Adrenal gland (tissue), 19 donors: Measurements from ENCODE around the gene CD163. TPM values are rescaled to one million over a fixed set of nuclear protein-coding genes. Genes with fewer than 3 reads are reported as not detected.

Source experiments
- DNase-seq, 7 donors: peaks; one replicate each; pipeline ENCODE4 v3.0.0-alpha.2; 2019 to 2020
- H3K27ac ChIP-seq, 5 donors: fragments of 200-600 bp; sonication (generic) in 4 of 5; 1 replicate in 3 of 5; 2 replicates in 2 of 5; pipeline versions ENCODE4 v1.5.1 to v1.8.0; 2016 to 2020; ENCODE audit warnings: mild to moderate bottlenecking in 1 of 5
- H3K27me3 ChIP-seq: fragments of 200-600 bp; 2 replicates; pipeline ENCODE4 v1.8.0; 2021
- H3K36me3 ChIP-seq, 2 donors: fragments of 200-600 bp; replicated peaks in 1 of 2; 1 replicate in 1 of 2; 2 replicates in 1 of 2; pipeline versions ENCODE4 v1.5.1 to v1.8.0; 2018 to 2022
- H3K4me1 ChIP-seq, 2 donors: fragments of 200-600 bp; replicated peaks in 1 of 2; 1 replicate in 1 of 2; 2 replicates in 1 of 2; pipeline versions ENCODE4 v1.5.1 to v1.8.0; 2018 to 2021
- H3K4me3 ChIP-seq, 4 donors: fragments of 200-600 bp; sonication (generic) in 3 of 4; one replicate each; pipeline ENCODE4 v1.5.1; 2016 to 2018
- H3K9me3 ChIP-seq, 3 donors: fragments of 200-600 bp; sonication (generic) in 1 of 3; replicated peaks in 1 of 3; 1 replicate in 2 of 3; 2 replicates in 1 of 3; pipeline versions ENCODE4 v1.5.1 to v1.8.0; 2016 to 2021
- CTCF ChIP-seq, 6 experiments: fragments of 450-650 bp in 4 of 6; fragments of 200-600 bp in 2 of 6; sonication (generic) in 1 of 6; IDR thresholded peaks; 1 replicate in 5 of 6; 2 replicates in 1 of 6; pipeline versions ENCODE4 v1.5.1 to v1.8.0; 2016 to 2021; ENCODE audit warnings: antibody characterized with exemption in 6 of 6, mild to moderate bottlenecking in 2 of 6, moderate library complexity in 1 of 6
- POLR2A ChIP-seq, 2 donors: fragments of 450-650 bp; IDR thresholded peaks; one replicate each; pipeline ENCODE4 v1.6.1; 2017; ENCODE audit warnings: antibody characterized with exemption in 2 of 2, mild to moderate bottlenecking in 2 of 2, moderate library complexity in 1 of 2
- WGBS, 4 donors: extraction: QIAGEN DNeasy Blood & Tissue Kit in 2 of 4; methylation state at CpG; one replicate each; pipeline versions ENCODE4 v1.1.5 to v1.1.7; 2013 to 2017; 5-methylcytosine and 5-hydroxymethylcytosine counted together
- intact Hi-C, 2 donors: fragments of 100-400 bp; cut with DNase I; formaldehyde crosslinking; loops; one replicate each; pipeline versions ENCODE4 v1.14.1 to v1.15.0; 2022 to 2023
- long read RNA-seq, 10 donors: library from polyadenylated mRNA in 3 of 10; unstranded in 2 of 10; stranded (forward) in 1 of 10; transcript quantifications; one replicate each; pipeline ENCODE4 v2.0.0 and lab custom pipeline, GENCODE V29; 2021 to 2026
- polyA plus RNA-seq, 3 donors: library from polyadenylated mRNA; stranded (reverse); fragments of 200-250 nt in 2 of 3; fragments of 350-450 nt in 1 of 3; fragmentation: Illumina TruSeq in 1 of 3; extraction: RNeasy Lipid Tissue Mini Kit (QIAGEN cat#74804) in 1 of 3; gene quantifications; one replicate each; pipeline ENCODE4 v1.2.3, GENCODE V29; 2013 to 2014
- total RNA-seq, 9 donors: library from RNA; depleted of rRNA in 4 of 9; stranded (reverse); fragments of >200 nt in 4 of 9; fragments of 120-200 nt in 1 of 9; fragmentation: NEBNext Ultra II Directional in 1 of 9; extraction: Animal tissue kit (Norgen Biotek cat#: 25700) in 1 of 9; gene quantifications; one replicate each; pipeline versions ENCODE4 v1.1.0 to v1.2.4, GENCODE V29; 2013 to 2023
- donor health status: healthy with polysubstance abuse.
- donor health status: Bipolar disorder and iron deficiency.
- donor health status: DM: yes; HTN: yes; CAD: no.
- donor health status: DM: no; HTN: no; CAD: no.
- donor health status: DM: no; HTN: no; CAD: no.
- donor health status: DM: yes; HTN: yes; CAD: no.

CD163 gene
- 100 to 1,000 TPM in 7 of 9 donors, 10 to 100 TPM in 1, 1 to 10 TPM in 1; 8.8 to 690 (median 366) TPM for total RNA-seq
- polyA plus RNA-seq: 100 to 1,000 TPM in 2 of 3 donors, 10 to 100 TPM in 1; 58.4 to 169 (median 129) TPM
- long read RNA-seq, donor 1, full-length matches to known transcripts: 1 of 1 reads
- long read RNA-seq, donor 1, partial matches to known transcripts: 0 of 1 reads
- long read RNA-seq, donor 1, other reads (novel, unspliced or antisense): 0 of 1 reads
- long read RNA-seq, donor 2, partial matches to known transcripts: 0 of 2 reads
- long read RNA-seq, donor 2, other reads (novel, unspliced or antisense): 0 of 2 reads
- long read RNA-seq, donor 3, partial matches to known transcripts: 0 of 1 reads
- long read RNA-seq, donor 3, other reads (novel, unspliced or antisense): 0 of 1 reads
- long read RNA-seq, donor 4, full-length matches to known transcripts: 16 of 47 reads
- long read RNA-seq, donor 4, partial matches to known transcripts: 28 of 47 reads
- long read RNA-seq, donor 4, other reads (novel, unspliced or antisense): 3 of 47 reads
- long read RNA-seq, donor 5, full-length matches to known transcripts: 273 of 384 reads
- long read RNA-seq, donor 5, partial matches to known transcripts: 67 of 384 reads
- long read RNA-seq, donor 5, other reads (novel, unspliced or antisense): 44 of 384 reads
- long read RNA-seq, donor 6, full-length matches to known transcripts: 19 of 50 reads
- long read RNA-seq, donor 6, partial matches to known transcripts: 29 of 50 reads
- long read RNA-seq, donor 6, other reads (novel, unspliced or antisense): 2 of 50 reads
- long read RNA-seq, donor 7: 0 reads
- long read RNA-seq, donor 8, partial matches to known transcripts: 0 of 1 reads
- long read RNA-seq, donor 8, other reads (novel, unspliced or antisense): 0 of 1 reads
- long read RNA-seq, donor 9, partial matches to known transcripts: 0 of 1 reads
- long read RNA-seq, donor 9, other reads (novel, unspliced or antisense): 0 of 1 reads
- long read RNA-seq, donor 10: 0 reads

- H3K9me3 ChIP-seq: no peaks in the 10 kb centered on the region
- intact Hi-C loops: no loop called here
- DNase-seq: no peak
- H3K36me3 ChIP-seq: no peaks in the 10 kb centered on the region
- no peak for TF ChIP-seq POLR2A (IDR thresholded peaks at IDR 0.05)
- peak within 1 kb of the TSS; percentile 20 to 89 (median 32) for H3K27ac ChIP-seq
- no peaks in the 10 kb centered on the region for H3K27me3 ChIP-seq
- peak within 1 kb of the TSS in 2 of 4 donors; percentile 8 to 26 for H3K4me3 ChIP-seq
- H3K4me1 ChIP-seq: no peaks in the 10 kb centered on the region
- 48 to 67% (median 54%) methylated on average over 2 of the region's 2 CpGs for WGBS, 4 donors
Measured at GRCh38 chr12:7503686-7504415, at the start of gene CD163. Gene CD163 (minus strand): TSS chr12:7503777. CDS start chr12:7503690, 87 bp downstream.

- Histone ChIP-seq H3K4me3 (no peak overlapping the region), H3K4me1 (no peaks in the 10 kb centered on the region), H3K36me3 (no peaks in the 10 kb centered on the region), H3K27me3 (no peaks in the 10 kb centered on the region), H3K27ac (peak overlapping the region in 3 of 5 donors; percentile 12 to 79 (median 70)), H3K9me3 (no peaks in the 10 kb centered on the region)
- TF ChIP-seq CTCF (IDR thresholded peaks at IDR 0.05) (no peak), POLR2A (IDR thresholded peaks at IDR 0.05) (no peak)
- intact Hi-C loops: no loop called here
- no peak for DNase-seq
Measured at GRCh38 chr12:7542813-7543212, 39.2 kb upstream of the CD163 start.

- H3K4me1 ChIP-seq: no peaks in the 10 kb centered on the region
- no peak for TF ChIP-seq POLR2A (IDR thresholded peaks at IDR 0.05)
- no peak for TF ChIP-seq CTCF (IDR thresholded peaks at IDR 0.05)
- intact Hi-C loops: no loop called here
- H3K9me3 ChIP-seq: no peaks in the 10 kb centered on the region
- peak overlapping the region in 3 of 5 donors; percentile 12 to 79 (median 70) for H3K27ac ChIP-seq
- 60 to 73% (median 65%) methylated on average over 8 of the region's 8 CpGs for WGBS, 4 donors
- no peaks in the 10 kb centered on the region for H3K36me3 ChIP-seq
- no peak for DNase-seq
- no peak overlapping the region for H3K4me3 ChIP-seq
- no peaks in the 10 kb centered on the region for H3K27me3 ChIP-seq
Measured at GRCh38 chr12:7542046-7542445, 38.5 kb upstream of the CD163 start.

- 85 to 94% (median 87%) methylated on average over 8 of the region's 8 CpGs for WGBS, 4 donors
Measured at GRCh38 chr12:7514416-7514815, 10.8 kb upstream of the CD163 start.

More at GRCh38 chr12:7514416-7514815, 10.8 kb upstream of the CD163 start:
- H3K27ac ChIP-seq: no peak overlapping the region
- H3K9me3 ChIP-seq: no peaks in the 10 kb centered on the region
- H3K36me3 ChIP-seq: no peaks in the 10 kb centered on the region
- H3K4me3 ChIP-seq: no peak overlapping the region
- no peak for DNase-seq
- no peaks in the 10 kb centered on the region for H3K27me3 ChIP-seq
- H3K4me1 ChIP-seq: no peaks in the 10 kb centered on the region
- TF ChIP-seq CTCF (IDR thresholded peaks at IDR 0.05) (no peak), POLR2A (IDR thresholded peaks at IDR 0.05) (no peak)
- intact Hi-C loops: no loop called here
